ENCODE data around the gene ABCG4. TPM values are rescaled to one million over a fixed set of nuclear protein-coding genes. Genes with fewer than 3 reads are reported as not detected.

Gene ABCG4
- total RNA-seq, 1 experiment from 2014 or later: 1.9 TPM

DNA sequence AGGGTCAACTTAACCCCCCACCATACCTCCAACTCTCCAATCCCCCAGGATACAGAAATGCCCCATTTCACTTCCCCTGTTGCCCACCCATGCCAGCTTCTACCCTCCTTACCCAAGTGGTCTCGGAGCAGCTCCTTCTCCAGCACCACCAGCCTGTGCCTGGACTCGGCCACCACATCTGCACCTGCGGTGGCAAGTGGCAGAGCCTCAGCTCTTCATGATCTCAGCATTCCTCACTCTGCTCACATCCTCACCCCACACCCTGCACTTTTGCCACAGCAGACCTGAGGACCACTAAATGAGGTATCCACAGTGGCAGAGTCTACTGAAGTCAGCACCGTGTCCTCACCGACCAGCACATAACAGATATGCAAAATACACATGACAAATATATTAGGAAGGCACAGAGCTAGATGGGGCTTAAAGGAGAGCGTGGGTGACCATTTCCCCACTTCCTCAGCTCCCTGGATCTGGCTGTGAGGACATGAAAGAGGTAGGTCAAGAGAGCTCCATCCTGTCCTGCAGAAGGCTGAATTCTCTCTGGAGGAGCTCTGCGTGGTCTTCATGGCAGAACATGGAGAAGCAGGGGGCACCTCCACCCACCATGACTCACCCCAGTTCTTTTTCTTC lies 46.1 kb downstream of the ABCG4 start:
- no peak overlapping the region for H3K4me3 ChIP-seq (replicated peaks in 1 of 2; ENCODE audit: low read depth in 1 of 2, low read length in 2 of 2)
- intact Hi-C loops (cut with micrococcal nuclease): no loop called here
- no TSS peak for BruUV-seq (replicated peaks)
- DNase-seq (ENCODE audit: low read depth, low spot score) (no peak), ATAC-seq (no peak)
- RAD21 ChIA-PET (ENCODE audit: low non-redundant PET in 1 of 2, low total read pairs in 2 of 2, uncharacterized antibody in 2 of 2, unreplicated experiment in 2 of 2): no interaction called here
- no peaks in the 10 kb centered on the region for H3K36me3 ChIP-seq (ENCODE audit: control insufficient read depth in 1 of 2, insufficient read depth in 2 of 2, low read length in 2 of 2)
- peaks cover 8 to 23% of the 10 kb centered on the region in 2 experiments; a peak in 2 of 4 replicates for H3K4me1 ChIP-seq (ENCODE audit: control insufficient read depth in 1 of 2, insufficient read depth in 2 of 2, low read length in 2 of 2)
- no peaks in the 10 kb centered on the region for H3K9me3 ChIP-seq (ENCODE audit: control insufficient read depth in 1 of 2, insufficient read depth in 1 of 2, low read depth in 1 of 2, low read length in 2 of 2)
- no peak for TF ChIP-seq JUND (IDR thresholded peaks at IDR 0.05)
- TF ChIP-seq, protein P1, sequence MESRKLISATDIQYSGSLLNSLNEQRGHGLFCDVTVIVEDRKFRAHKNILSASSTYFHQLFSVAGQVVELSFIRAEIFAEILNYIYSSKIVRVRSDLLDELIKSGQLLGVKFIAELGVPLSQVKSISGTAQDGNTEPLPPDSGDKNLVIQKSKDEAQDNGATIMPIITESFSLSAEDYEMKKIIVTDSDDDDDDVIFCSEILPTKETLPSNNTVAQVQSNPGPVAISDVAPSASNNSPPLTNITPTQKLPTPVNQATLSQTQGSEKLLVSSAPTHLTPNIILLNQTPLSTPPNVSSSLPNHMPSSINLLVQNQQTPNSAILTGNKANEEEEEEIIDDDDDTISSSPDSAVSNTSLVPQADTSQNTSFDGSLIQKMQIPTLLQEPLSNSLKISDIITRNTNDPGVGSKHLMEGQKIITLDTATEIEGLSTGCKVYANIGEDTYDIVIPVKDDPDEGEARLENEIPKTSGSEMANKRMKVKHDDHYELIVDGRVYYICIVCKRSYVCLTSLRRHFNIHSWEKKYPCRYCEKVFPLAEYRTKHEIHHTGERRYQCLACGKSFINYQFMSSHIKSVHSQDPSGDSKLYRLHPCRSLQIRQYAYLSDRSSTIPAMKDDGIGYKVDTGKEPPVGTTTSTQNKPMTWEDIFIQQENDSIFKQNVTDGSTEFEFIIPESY (IDR thresholded peaks at IDR 0.05; ENCODE audit: extremely low read depth, insufficient replicate concordance, low read length): no peak
- TF ChIP-seq, protein P2, sequence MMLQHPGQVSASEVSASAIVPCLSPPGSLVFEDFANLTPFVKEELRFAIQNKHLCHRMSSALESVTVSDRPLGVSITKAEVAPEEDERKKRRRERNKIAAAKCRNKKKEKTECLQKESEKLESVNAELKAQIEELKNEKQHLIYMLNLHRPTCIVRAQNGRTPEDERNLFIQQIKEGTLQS (IDR thresholded peaks at IDR 0.05): no peak
- no peak for TF ChIP-seq FOSL1 (IDR thresholded peaks at IDR 0.05; ENCODE audit: low read depth)
- TF ChIP-seq EZH2phosphoT487 (IDR thresholded peaks at IDR 0.05; ENCODE audit: borderline replicate concordance): no peak
- TF ChIP-seq, protein P3, sequence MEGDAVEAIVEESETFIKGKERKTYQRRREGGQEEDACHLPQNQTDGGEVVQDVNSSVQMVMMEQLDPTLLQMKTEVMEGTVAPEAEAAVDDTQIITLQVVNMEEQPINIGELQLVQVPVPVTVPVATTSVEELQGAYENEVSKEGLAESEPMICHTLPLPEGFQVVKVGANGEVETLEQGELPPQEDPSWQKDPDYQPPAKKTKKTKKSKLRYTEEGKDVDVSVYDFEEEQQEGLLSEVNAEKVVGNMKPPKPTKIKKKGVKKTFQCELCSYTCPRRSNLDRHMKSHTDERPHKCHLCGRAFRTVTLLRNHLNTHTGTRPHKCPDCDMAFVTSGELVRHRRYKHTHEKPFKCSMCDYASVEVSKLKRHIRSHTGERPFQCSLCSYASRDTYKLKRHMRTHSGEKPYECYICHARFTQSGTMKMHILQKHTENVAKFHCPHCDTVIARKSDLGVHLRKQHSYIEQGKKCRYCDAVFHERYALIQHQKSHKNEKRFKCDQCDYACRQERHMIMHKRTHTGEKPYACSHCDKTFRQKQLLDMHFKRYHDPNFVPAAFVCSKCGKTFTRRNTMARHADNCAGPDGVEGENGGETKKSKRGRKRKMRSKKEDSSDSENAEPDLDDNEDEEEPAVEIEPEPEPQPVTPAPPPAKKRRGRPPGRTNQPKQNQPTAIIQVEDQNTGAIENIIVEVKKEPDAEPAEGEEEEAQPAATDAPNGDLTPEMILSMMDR (IDR thresholded peaks at IDR 0.05 in 2 of 3, conservative IDR thresholded peaks at IDR 0.05 in 1 of 3; ENCODE audit: borderline replicate concordance in 1 of 3, insufficient read depth in 1 of 3, low read depth in 2 of 3, low read length in 2 of 3): no peak
- no peak for TF ChIP-seq POLR2A (IDR thresholded peaks at IDR 0.05; ENCODE audit: borderline replicate concordance, extremely low read depth, insufficient read depth, insufficient read length)
- no peak for TF ChIP-seq EZH2 (IDR thresholded peaks at IDR 0.05)
- no peak for TF ChIP-seq RAD21 (IDR thresholded peaks at IDR 0.05; ENCODE audit: low read depth)
- TF ChIP-seq, protein P4, sequence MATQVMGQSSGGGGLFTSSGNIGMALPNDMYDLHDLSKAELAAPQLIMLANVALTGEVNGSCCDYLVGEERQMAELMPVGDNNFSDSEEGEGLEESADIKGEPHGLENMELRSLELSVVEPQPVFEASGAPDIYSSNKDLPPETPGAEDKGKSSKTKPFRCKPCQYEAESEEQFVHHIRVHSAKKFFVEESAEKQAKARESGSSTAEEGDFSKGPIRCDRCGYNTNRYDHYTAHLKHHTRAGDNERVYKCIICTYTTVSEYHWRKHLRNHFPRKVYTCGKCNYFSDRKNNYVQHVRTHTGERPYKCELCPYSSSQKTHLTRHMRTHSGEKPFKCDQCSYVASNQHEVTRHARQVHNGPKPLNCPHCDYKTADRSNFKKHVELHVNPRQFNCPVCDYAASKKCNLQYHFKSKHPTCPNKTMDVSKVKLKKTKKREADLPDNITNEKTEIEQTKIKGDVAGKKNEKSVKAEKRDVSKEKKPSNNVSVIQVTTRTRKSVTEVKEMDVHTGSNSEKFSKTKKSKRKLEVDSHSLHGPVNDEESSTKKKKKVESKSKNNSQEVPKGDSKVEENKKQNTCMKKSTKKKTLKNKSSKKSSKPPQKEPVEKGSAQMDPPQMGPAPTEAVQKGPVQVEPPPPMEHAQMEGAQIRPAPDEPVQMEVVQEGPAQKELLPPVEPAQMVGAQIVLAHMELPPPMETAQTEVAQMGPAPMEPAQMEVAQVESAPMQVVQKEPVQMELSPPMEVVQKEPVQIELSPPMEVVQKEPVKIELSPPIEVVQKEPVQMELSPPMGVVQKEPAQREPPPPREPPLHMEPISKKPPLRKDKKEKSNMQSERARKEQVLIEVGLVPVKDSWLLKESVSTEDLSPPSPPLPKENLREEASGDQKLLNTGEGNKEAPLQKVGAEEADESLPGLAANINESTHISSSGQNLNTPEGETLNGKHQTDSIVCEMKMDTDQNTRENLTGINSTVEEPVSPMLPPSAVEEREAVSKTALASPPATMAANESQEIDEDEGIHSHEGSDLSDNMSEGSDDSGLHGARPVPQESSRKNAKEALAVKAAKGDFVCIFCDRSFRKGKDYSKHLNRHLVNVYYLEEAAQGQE (IDR thresholded peaks at IDR 0.05; ENCODE audit: low read depth): no peak
- no peak for TF ChIP-seq SP1 (IDR thresholded peaks at IDR 0.05; ENCODE audit: low read depth)
- TF ChIP-seq ELF1 (IDR thresholded peaks at IDR 0.05; ENCODE audit: borderline replicate concordance, low read depth): no peak
- TF ChIP-seq, protein P5, sequence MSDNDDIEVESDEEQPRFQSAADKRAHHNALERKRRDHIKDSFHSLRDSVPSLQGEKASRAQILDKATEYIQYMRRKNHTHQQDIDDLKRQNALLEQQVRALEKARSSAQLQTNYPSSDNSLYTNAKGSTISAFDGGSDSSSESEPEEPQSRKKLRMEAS (IDR thresholded peaks at IDR 0.05): no peak
- TF ChIP-seq CEBPB (IDR thresholded peaks at IDR 0.05; ENCODE audit: low read depth): no peak
- TF ChIP-seq SIN3A (IDR thresholded peaks at IDR 0.05; ENCODE audit: low read depth): no peak
- no peak for TF ChIP-seq YY1 (IDR thresholded peaks at IDR 0.05; ENCODE audit: extremely low read depth, insufficient replicate concordance, low read depth, low read length)
- TF ChIP-seq POLR2AphosphoS5 (IDR thresholded peaks at IDR 0.05; ENCODE audit: low read depth, low read length): no peak
- no peaks in the 10 kb centered on the region for H4K20me1 ChIP-seq (ENCODE audit: insufficient read depth)
- peak overlapping the region; percentile 41 for H3K4me2 ChIP-seq (ENCODE audit: low read length)
- no peak overlapping the region for H3K27ac ChIP-seq (ENCODE audit: low read depth, low read length)
- H2AFZ ChIP-seq (ENCODE audit: low read depth, low read length, poor library complexity, severe bottlenecking): no peak overlapping the region
- H3K27me3 ChIP-seq (ENCODE audit: insufficient read depth, low read length): no peaks in the 10 kb centered on the region
- no peaks in the 10 kb centered on the region for H3K79me2 ChIP-seq (ENCODE audit: insufficient read depth, low read length)
- no peak overlapping the region for H3K9ac ChIP-seq (ENCODE audit: low read length)
- H3K9me2 ChIP-seq (ENCODE audit: insufficient read depth): no peaks in the 10 kb centered on the region
- POLR2A ChIA-PET: interaction anchor here (1.2 kb wide), 1 partner anchor 100 kb away, joined by 4 read pairs; a partner anchor contains a TSS
- CTCF ChIA-PET: interaction anchor here (0.7 to 0.9 kb wide), 2 partner anchors 38 to 505 kb away, joined by 3 read pairs; no protein-coding TSS in a partner anchor
